HG03565 (cell line): ENCODE results near the gene B4GALT5.

Source experiments
- ATAC-seq: cut with Tn5 transposase; IDR thresholded peaks from one replicate; pipeline ENCODE4 v1.9.1; 2021; ENCODE audit warnings: mild to moderate bottlenecking, moderate library complexity; ENCODE audit not compliant: unreplicated experiment

Gene B4GALT5

DNA sequence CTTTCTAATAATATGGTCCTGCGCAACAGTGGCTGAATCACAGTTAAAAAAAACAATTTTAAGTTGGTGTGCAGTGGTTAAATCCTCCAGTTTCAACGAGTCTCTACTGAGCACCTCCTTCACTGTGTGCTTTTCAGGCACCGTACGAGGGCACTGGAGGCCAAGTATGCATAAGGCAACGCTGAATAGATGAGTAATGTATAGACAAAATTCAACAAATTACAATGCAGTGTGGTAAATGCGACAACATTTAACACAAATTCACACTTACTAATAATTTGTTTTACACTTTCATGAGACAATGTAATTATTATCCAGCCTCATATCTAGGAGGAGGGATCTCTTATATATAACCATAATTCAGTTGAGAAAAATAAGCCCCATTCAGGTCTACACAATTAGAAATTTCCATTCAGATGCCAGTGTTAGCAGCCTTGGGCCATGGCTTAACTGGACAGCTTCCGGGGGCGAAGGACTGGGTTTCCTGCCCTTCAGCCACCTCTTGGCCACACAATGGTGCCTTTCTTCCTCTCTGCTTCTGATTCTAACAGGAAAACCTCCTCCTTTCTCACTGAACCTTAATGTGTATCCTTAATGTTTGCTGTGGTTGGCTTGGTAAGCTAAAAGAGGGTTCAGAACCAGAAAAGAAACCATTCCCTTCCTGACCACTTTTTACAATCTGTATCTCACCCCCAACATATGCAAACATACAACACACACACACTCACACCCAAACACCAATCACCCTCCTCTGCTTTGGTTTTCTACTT, 51.9 kb downstream of the B4GALT5 start:
- no peak for ATAC-seq

DNA sequence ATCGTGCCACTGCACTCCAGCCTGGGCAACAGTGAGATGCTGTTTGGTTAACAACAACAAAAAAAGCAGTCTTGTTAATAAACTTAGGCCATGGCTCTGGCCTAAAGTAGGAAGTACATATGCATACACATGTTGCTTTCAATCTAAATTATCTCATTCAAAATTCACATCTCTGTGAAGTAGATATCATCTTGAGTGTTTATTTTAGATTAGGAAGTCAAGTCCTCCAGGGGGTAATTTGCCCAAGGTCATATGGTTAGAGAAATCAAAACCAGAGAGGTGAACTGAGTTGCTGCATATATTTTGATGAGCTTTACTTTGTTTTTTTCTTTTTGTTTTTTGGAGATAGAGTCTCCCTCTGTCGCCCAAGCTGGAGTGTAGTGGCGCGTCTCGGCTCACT, 52.8 kb downstream of the B4GALT5 start:
- ATAC-seq = no peak

DNA sequence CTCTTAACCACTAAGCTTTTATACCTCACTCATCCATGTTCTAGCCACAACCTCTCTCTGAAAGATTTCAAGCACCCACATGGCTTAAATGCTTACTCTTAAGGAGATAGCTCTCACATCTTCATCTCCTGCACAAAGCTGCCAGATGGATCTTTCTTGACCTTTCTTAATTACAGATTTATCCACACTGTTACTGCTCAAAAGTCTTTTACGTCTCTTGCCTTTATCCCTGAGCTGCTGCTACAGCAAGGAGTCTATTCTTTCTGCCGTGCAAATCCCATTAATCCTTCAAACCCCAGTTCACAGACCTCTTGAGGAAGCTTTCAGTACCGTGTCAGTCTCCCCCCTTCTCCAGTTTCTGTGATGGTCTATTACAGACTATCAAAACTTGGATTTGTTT, 54.6 kb downstream of the B4GALT5 start:
- ATAC-seq = no peak

DNA sequence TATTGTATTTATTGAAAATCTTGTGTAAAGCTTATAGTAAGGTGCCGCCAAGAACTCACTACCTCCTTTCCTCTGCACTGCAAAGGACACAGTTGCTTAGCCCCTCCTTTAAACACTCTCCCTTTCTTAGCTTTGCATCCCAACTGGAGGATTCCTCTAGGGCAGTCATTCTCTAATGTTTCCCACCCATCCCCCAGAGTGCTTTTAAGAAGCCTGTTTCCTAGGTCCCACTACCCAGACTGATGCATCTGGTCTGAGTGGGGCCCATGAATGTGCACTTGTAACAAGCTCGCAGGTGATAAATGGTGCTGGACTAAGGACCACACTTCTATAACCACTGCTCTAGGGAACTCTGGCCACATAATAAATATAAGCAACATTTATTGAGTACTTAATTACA, 55.2 kb downstream of the B4GALT5 start:
- no peak for ATAC-seq

DNA sequence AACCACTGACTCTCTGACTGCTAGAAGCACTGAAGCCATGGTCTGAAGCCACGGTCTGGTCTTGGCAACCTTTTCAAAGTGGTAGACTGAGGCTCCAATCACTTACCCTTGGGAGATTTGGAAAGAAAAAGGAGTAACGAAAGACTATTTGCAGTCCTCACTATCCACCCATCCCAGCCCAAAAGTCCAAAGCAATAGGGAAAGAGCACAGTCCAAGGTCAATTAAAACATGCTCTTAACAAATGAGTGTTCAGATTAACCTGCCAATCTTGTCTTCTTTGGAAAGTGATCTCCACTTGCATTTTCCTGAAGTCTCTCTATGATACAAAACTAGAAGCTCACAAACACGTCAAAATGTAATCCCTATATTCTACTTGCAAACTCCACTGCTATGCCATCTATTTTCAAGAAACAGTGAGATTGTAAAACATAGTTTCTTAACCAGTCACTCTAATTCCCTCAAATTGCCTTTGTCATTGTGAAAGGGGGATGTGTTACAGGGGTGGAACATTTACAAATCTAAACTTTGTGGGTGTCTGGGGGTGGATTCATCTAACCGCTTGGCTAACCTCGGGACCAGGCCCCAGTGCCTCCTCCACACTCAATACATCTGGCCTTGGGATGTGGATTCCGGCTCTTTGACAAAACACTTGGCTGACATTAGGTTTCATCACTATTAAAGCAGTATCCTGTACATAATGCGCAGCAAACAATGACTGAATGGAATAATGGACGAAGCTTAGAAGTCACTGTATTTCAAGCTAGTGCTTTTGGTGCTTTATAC, 56.4 kb downstream of the B4GALT5 start:
- ATAC-seq = no peak

DNA sequence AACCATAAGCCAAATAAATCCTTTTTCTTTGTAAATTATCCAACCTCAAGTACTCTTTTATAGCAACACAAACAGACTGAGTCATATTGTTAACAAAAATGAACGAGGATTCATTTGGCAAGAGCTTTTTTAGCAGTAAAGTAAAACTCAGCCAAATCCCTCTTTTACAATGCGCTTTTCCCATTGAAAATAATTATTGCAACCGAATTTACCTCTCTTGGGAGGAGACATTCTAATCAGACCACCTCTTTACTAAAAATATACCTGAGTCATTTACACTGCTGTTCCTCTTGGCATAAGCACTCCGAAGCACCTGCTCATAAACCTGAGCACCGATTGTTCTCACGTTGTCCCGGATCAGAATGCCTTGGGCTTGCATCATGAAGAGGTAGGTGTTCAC, 57.4 kb downstream of the B4GALT5 start:
- no peak for ATAC-seq

DNA sequence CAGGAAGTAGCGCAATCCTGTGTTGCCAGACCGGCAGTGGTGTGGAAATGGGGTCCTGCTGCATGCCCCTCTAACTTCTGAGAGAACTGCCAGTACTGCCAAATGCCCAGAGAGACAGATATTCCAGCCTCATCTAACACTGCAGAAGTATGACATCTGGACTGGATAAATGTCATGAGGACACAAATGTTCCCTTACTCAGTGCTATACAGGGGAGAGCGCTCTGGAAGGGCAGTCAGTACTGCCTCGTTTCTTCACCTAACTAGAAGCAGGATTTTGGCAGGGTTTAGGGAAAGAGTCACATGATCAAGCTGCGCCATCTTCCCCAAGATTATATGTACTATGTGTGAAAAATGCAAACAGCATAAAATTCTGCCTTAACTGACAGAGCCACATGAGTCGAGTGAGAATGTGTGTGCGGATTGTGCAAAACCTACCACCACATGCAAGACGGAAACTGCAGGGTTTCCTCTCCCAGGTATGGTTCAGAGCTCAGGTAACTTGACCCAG, 59.7 kb downstream of the B4GALT5 start:
- ATAC-seq = no peak

DNA sequence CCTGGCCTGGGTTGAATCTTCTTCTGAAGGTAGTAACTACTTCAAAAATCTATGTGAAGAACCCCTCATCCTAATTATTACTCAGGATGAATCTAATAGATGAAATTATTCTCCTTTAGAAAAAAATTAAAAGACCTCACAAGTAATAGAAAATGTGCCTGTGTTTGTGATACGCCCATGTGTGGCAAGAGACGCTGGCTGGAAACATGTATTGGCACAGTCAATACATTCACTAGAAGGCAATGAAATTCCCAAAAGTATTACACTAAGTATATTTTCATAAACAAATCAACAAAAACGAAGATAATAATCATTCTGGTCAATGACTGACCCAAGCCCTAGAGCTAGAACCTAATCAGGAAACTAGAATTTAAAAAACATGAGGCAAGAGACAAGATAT, 64.0 kb downstream of the B4GALT5 start:
- no peak for ATAC-seq

DNA sequence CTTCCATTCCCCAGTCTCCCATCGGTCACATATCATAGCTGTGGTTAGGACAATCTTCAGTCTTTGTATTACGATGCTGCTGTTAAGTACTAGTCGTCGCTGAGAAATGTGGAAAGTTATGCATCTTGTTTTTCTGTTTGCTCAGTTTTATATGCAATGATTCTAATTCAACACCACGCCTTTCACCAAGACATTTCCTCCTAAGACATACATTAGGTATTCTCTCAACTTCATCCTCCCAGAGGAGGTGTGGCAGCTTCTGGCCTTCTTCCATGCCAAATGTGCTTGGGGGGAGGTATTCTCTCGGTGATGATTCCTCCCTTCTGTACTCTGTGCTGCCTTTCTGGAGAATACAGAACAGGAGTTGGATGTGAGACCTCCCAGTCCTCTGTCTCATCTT, 66.1 kb downstream of the B4GALT5 start:
- no peak for ATAC-seq

DNA sequence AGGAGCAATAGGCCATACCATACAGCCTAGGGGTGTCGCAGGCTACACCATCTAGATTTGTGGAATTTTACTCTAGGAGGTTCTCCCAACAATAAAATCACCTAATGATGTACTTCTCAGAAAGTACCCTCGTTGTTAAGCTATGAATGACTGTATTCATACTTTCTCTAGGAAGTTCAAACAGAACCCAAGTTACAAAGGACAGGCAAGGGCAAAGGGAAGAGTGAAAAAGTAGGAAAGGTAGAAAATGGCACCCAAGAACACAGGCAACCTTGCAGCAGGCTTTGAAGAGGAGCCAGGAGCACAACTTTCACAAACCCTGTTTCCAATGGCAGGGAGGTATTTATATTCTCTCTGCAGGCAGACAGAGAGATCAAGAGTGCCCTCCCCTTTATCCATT, 67.2 kb downstream of the B4GALT5 start:
- ATAC-seq = no peak

DNA sequence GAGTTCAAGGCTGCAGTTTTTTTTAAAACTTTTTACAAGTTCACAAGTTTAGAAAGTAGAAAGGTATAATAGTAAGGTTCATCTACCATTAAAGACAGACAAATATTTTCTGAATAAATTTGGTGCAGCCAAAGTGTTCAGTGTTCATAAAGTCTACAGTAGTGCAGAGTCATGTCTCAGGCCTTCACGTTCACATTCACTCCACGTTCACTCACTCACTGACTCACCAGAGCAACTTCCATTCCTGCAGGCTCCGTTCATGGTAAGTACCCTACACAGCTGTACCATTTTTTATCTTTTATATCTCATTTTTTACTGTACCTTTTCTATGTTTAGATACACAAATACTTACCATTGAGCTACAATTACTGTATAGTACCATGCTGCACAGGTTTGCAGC, 67.6 kb downstream of the B4GALT5 start:
- no peak for ATAC-seq

DNA sequence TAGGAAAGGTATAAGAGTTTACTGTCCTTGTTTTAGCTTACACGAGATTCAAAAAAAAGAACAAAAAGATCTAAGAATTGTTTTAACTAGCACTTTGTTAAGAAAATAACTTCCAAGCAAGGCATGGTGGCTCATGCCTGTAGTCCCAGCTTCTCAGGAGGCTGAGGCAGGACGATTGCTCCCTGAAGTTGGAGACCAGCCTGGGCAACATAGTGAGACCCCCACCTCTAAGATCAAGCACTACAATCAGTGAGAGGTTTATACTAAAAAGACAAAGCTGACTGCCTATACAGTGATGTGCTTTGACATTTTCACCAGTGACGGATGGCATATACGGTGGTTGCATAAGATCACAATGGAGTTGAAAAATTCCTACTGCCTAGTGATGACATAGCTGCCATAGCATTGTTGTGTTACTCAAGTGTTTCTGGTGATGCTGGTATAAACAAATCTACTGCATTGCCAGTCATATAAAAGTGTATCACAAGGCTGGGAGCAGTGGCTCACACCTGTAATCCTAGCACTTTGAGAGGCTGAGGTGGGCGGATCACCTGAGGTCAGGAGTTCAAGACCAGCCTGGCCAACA, 68.6 kb downstream of the B4GALT5 start:
- ATAC-seq = no peak

DNA sequence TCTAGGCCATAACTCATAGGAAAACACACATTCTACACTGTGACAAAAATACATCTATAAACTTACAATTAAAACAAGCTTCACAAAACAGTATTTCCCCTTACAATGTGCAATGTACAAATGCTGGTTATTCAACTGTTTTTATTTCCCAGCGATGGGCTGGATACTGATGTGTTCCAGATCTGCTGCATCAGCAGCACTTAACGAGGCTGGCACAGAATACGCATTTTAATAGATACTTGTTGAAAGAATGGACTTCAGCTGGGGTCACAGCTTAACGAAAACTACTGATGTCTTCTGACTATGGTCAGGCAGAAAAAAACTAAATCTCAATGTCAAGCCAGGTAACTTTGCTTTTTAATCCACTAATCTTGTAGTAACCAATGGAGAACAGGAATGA, 70.9 kb downstream of the B4GALT5 start:
- no peak for ATAC-seq

DNA sequence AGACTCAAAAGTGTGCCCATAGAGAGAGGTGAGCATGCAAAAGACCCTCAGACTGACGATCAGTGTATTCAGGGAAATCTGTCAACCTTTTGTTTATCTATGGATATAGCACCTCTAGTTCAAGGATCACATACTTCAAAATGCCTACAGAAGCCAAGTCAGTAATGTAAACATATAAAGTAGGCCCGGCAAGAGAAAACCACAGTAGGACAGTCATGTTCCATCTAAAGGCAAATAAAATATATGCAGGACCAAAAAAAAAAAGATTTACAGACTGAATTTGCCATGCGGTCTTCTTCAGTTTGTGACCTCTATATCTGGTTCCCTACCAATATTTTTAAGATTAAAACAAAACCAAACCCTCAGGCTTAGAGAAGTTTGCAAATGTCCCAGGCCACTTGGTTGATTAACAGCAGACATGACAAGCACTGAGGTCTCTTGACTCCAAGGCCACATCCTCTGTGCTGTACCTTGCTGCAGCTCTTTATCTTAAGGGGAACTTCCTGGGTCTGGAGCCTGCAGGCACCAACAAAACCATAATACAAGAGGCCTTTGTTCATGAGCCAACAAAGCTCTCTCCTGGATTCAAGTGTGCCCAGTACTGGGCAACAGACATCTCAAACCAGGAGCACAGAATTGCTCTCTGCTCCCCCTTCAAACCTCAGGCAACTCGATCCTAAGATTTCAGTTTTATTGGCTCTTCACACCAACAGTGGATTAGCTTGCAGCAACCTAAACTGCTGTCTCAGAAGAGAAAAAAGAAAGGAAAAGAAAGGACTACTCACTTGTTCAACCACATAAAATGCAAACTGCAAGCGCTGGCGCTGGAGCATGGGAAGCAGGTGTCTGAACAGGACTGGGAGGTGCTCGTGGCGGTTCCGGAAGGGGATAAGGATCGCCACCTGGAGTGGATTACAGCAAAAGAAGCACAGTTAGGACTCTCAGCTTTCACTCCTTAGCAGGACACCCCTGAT, 71.7 kb downstream of the B4GALT5 start:
- no peak for ATAC-seq

DNA sequence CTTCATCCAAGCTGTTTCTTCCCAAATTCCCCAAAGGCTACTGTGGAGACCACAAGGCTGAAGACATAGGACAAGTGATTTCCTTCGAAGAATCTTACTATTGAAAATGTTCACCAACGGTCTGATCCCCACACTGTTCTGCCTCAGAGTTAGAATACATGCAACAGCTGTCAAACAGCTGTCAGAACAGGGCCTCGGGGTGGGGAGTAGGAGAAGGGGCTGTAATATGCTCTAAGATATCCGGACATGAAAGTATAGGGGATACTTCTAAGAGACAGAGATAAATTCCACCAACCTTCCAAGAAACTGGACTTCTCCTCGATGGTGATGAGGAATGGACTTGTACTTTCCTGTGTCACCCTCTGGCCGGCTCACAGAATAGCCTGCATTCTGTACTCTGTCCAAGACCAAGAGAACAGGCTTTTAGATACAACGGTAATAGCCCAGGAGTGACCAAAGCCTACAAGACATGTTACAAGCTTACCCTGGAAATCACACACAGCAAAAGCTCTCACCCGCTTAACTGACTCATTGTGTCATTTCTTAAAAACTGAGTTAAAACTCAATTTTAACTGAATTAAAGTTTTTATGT, 76.5 kb downstream of the B4GALT5 start:
- ATAC-seq = no peak

DNA sequence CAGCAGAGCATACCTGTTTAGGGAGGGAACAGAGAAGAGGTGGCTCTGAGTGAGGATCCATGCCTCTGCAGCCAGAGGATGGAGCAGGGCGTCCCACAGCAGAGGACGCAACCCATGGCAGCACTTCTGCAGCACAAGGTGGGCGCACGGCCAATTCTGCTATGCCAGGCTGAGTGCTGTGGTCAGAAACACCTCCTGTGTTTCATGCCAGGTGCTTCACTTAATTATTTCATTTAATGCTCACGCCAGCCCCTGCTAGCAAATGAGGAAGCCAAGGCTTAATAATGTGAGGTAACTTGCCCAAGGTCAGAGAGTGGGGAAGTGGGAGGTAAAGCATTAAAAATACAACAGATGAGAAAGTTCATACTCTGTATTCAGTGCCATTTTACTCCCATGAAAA, 77.2 kb downstream of the B4GALT5 start:
- no peak for ATAC-seq

DNA sequence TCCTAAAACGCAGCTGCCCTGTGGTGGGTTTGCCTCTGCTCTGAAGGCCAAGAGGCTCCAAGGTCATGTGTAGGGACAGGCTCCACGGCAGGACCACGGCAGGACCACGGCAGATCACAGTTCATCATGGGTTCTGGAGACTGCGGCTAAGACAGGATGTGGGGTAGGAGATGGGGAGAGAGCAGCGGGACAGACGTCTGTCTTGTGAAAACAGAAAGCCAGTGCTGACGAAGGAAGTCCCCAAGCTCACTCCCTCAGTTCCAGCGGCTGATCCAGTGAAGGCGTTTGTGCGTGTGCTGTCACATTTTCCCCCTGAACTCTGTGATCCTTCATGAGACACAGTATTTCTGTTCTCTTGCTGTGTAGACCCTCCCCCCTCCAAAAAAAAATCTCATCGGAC, 77.8 kb downstream of the B4GALT5 start:
- ATAC-seq = no peak

DNA sequence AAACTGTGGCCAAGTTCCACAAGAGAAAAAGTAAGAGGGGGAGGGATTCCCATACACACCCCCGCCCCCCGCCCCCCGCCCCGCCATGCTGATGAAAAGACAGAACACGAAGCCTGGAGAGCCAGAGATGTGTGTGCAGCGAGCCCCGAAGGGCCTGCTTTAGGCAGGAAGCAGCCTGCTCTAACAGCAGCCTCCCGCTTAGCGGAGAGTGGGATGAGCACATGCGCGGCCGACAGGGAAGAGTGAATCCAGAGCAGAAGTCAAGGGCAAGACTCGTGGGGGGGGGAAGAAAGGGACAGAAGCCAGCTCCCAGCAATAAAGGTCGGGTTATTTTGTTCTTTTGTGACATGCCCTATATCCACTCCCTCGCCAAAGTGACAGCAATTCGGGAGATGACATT, 78.5 kb downstream of the B4GALT5 start:
- no peak for ATAC-seq

DNA sequence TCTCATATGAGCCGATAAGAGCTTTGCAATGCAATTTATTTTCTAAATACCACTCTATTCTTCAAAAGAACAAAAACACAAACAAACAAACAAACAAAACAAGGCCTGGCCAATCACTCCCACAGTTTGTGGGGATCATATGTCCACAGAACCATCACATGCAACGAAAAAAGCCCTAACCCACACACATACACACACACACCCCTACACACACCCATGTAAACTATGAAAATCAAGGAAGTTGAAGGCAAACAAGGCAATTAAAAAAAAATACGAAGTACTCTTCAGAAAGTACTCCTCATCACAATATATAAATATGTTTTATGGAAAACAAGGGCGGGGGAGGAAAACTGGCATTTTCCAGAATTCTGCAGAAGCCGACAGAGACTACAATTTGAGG, 79.6 kb downstream of the B4GALT5 start:
- no peak for ATAC-seq

DNA sequence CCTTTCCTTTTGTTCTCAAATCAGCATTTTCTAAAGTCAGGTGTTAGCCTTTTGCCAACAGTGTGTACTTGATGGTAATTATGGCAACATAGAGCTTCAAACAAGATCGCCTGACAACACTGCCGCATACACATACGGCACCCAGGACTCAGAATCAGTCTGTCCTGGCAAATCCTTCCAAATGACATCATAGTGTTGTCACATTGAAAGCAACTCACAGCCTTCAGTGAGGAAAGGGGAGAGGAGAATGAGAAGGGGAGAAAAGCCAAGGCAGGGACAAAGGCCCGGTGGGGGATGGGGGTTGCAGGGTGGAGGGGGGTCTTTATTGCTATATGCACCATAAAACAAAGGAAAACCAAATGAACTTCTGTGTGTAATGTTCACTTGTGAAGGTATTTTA, 80.0 kb downstream of the B4GALT5 start:
- no peak for ATAC-seq
